Smooth muscle cell of bladder (primary cell): ENCODE results near the gene CCDC160. TPM values are rescaled to one million over a fixed set of nuclear protein-coding genes. Genes with fewer than 3 reads are reported as not detected.

Experiments
- total RNA-seq: library from RNA; depleted of rRNA; stranded (reverse); fragments of >200 nt; gene quantifications from 2 replicates; pipeline ENCODE4 v1.2.3, GENCODE V29; 2014

CCDC160 gene
- under 0.01 TPM in 1 of 2 replicates, not detected in the other for total RNA-seq

DNA sequence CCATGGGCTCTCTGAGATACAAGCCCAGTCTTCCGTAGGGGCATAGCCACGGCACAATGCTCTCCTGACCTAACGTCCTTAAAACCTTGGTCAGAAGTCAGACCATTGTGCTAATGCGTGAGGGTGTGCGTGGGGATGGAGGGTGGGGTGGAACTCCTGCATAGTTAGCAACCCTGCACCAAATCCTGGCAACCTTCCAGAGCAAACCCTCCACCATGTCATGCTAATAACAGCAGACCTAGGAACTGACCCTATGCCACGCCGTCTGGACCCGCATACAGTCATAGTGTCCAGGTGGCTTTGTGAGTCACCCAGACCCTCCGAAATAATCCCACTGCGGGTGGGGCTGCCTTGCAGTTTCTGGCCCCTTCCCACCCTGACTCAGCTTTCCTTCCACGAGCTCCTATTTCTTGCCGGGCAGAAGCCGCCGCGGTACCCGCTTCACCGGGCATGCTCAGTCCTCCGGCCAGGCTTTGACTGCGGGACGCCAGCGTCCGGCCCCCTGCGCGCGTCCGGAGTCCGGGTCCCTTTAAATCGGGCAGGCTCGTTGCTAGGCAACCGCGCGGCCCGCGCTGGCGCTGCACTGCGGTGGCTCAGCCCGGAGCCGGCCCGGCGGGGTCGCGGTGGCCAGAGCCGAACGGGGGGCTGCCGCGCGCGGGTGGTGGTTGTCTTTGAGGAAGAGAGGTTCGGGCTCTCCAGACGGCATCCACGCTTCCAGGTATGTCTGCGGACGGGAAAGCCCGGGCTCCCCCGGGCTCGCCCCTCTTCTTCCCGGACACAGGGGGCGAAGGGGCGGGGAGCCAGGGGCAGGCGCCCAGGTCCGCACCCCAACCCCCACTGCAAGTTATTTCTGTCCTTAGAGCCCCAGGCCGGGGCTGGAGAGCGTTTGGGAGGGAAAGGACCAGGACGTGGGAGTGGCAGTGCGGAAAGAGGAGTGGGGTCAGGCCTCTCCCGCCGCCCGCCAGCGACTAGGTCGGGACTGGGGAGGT is at the start of gene CCDC160:
Gene CCDC160 (plus strand): TSS at position 557 of the 989 bp plus-strand sequence. CDS start 7,619 bp downstream, outside the sequence.

Other genes starting within 250 kb of the CCDC160 start
- 19.1 and 22.3 TPM in 2 replicates for gene PHF6, start 136.1 kb downstream of the CCDC160 start, total RNA-seq
- 11.7 and 14.8 TPM in 2 replicates for gene HPRT1, start 223.0 kb downstream of the CCDC160 start, total RNA-seq